CD4-positive, alpha-beta T cell (primary cell): ENCODE results near the gene FILIP1L. TPM values are rescaled to one million over a fixed set of nuclear protein-coding genes. Genes with fewer than 3 reads are reported as not detected.

Source experiments
- ATAC-seq: fragments of 200-7000 bp; cut with Tn5 transposase; one replicate; pipeline ENCODE4 v1.10.0; 2022; ENCODE audit warnings: mild to moderate bottlenecking; ENCODE audit not compliant: poor library complexity
- CTCF ChIA-PET: fragments of 350-600 bp; sonication (Branson Sonifier 250); formaldehyde crosslinking; loops from one replicate; lab custom pipeline; 2021; ENCODE audit warnings: antibody characterized with exemption, inconsistent platforms; lab: Charles Lee
- POLR2A ChIA-PET: fragments of 350-600 bp; sonication (Branson Sonifier 250); formaldehyde crosslinking; loops from one replicate; lab custom pipeline; 2021; ENCODE audit warnings: antibody characterized with exemption, inconsistent platforms; lab: Charles Lee
- DNase-seq, 14 experiments: peaks; one replicate each; pipeline ENCODE4 v3.0.0-alpha.2; 2013 to 2020; ENCODE audit warnings: mixed read lengths in 2 of 14
- H3K27ac ChIP-seq, 2 donors: one replicate each; pipeline versions ENCODE4 v1.5.1 to v1.7.0; 2013; ENCODE audit warnings: low read length in 2 of 2, low read depth in 1 of 2, mild to moderate bottlenecking in 1 of 2
- H3K27me3 ChIP-seq, 2 experiments: 1 replicate in 1 of 2; 2 replicates in 1 of 2; pipeline versions ENCODE4 v1.6.1 to v1.7.0; 2013; ENCODE audit warnings: low read length in 2 of 2, control low read depth in 1 of 2, mild to moderate bottlenecking in 1 of 2, moderate library complexity in 1 of 2; ENCODE audit not compliant: insufficient read depth in 2 of 2, control insufficient read depth in 1 of 2
- H3K36me3 ChIP-seq: one replicate; pipeline ENCODE4 v1.6.1; 2013; ENCODE audit warnings: low read length, control low read depth; ENCODE audit not compliant: insufficient read depth
- H3K4me1 ChIP-seq: one replicate; pipeline ENCODE4 v1.6.1; 2013; ENCODE audit warnings: low read length, control low read depth; ENCODE audit not compliant: insufficient read depth
- H3K4me3 ChIP-seq: one replicate; pipeline ENCODE4 v1.5.1; 2013; ENCODE audit warnings: mild to moderate bottlenecking, low read length, moderate library complexity
- H3K9me3 ChIP-seq, 2 experiments: 1 replicate in 1 of 2; 2 replicates in 1 of 2; pipeline versions ENCODE4 v1.6.1 to v1.7.0; 2013; ENCODE audit warnings: low read length in 2 of 2, mild to moderate bottlenecking in 2 of 2, control low read depth in 1 of 2, moderate library complexity in 1 of 2; ENCODE audit not compliant: control insufficient read depth in 1 of 2, insufficient read depth in 1 of 2
- H3K27ac Mint-ChIP-seq: one replicate; pipeline ENCODE4 v1.8.0; 2020; ENCODE audit warnings: mixed read lengths
- H3K27me3 Mint-ChIP-seq: one replicate; pipeline ENCODE4 v1.8.0; 2021; ENCODE audit warnings: mixed read lengths
- H3K36me3 Mint-ChIP-seq: one replicate; pipeline ENCODE4 v1.8.0; 2021; ENCODE audit warnings: low read depth, mixed read lengths
- H3K4me1 Mint-ChIP-seq: one replicate; pipeline ENCODE4 v1.8.0; 2021; ENCODE audit warnings: low read depth, mixed read lengths
- H3K4me3 Mint-ChIP-seq: one replicate; pipeline ENCODE4 v1.8.0; 2020; ENCODE audit warnings: mild to moderate bottlenecking, mixed read lengths
- H3K9me3 Mint-ChIP-seq: one replicate; pipeline ENCODE4 v1.8.0; 2020; ENCODE audit warnings: mixed read lengths
- intact Hi-C, 2 experiments: fragments of 100-400 bp; cut with DNase I in 1 of 2; cut with micrococcal nuclease in 1 of 2; formaldehyde crosslinking; loops; one replicate each; pipeline versions ENCODE4 v1.15.1 to v1.9.0; 2023 to 2025; cut with DNase I, micrococcal nuclease
- total RNA-seq, 174 experiments: library from RNA in 2 of 174; stranded (reverse) in 2 of 174; gene quantifications; one replicate each; pipeline ENCODE4 v1.2.3 and lab custom pipeline; 2021 to 2026
- TF ChIP-seq, protein P1 (sequence below): fragments of 200-600 bp; IDR thresholded peaks from one replicate; pipeline ENCODE4 v1.8.0; 2022; ENCODE audit warnings: antibody characterized with exemption, mild to moderate bottlenecking

FILIP1L gene
- total RNA-seq, 2 experiments from 2014 or later = 0.08 to 0.28 TPM

DNA sequence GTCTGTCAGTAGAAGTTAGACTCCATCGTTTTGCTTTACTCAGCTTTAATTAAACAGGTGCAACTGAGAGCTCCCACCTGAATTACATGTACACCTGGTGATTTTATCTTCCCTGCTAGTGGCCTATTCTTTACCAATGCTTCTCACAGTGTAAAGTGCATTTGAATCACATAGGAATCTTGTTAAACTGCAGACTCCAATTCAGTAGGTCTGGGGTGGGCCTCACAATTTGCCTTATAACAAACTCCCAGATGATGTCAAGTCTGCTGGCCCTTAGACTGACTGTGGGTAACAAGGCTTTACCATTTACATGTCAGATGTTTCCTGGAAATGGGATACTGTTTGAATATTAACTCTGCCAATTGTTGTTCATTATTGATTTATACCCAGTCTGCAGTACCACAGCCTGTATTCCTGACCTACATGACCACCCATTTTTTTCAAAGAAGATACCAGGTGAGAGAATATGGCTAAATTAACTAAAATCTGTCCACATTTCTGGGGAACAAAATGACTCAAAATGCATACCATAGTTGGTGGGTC is 259.5 kb downstream of the FILIP1L start:
- intact Hi-C loops = no loop called here
- no peak for ATAC-seq
- Mint-ChIP-seq H3K4me3 (no peak overlapping the region), H3K9me3 (no peaks in the 10 kb centered on the region), H3K4me1 (no peaks in the 10 kb centered on the region), H3K27me3 (no peaks in the 10 kb centered on the region), H3K27ac (no peak overlapping the region), H3K36me3 (peaks cover 6% of the 10 kb centered on the region)
- Histone ChIP-seq H3K4me3 (no peak overlapping the region), H3K36me3 (no peaks in the 10 kb centered on the region), H3K27me3 (no peaks in the 10 kb centered on the region), H3K27ac (no peak overlapping the region), H3K4me1 (no peaks in the 10 kb centered on the region), H3K9me3 (no peaks in the 10 kb centered on the region)
- TF ChIP-seq, protein P1, sequence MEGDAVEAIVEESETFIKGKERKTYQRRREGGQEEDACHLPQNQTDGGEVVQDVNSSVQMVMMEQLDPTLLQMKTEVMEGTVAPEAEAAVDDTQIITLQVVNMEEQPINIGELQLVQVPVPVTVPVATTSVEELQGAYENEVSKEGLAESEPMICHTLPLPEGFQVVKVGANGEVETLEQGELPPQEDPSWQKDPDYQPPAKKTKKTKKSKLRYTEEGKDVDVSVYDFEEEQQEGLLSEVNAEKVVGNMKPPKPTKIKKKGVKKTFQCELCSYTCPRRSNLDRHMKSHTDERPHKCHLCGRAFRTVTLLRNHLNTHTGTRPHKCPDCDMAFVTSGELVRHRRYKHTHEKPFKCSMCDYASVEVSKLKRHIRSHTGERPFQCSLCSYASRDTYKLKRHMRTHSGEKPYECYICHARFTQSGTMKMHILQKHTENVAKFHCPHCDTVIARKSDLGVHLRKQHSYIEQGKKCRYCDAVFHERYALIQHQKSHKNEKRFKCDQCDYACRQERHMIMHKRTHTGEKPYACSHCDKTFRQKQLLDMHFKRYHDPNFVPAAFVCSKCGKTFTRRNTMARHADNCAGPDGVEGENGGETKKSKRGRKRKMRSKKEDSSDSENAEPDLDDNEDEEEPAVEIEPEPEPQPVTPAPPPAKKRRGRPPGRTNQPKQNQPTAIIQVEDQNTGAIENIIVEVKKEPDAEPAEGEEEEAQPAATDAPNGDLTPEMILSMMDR = no peak
- ChIA-PET POLR2A (no interaction called here), CTCF (no interaction called here)
- DNase-seq = no peak

DNA sequence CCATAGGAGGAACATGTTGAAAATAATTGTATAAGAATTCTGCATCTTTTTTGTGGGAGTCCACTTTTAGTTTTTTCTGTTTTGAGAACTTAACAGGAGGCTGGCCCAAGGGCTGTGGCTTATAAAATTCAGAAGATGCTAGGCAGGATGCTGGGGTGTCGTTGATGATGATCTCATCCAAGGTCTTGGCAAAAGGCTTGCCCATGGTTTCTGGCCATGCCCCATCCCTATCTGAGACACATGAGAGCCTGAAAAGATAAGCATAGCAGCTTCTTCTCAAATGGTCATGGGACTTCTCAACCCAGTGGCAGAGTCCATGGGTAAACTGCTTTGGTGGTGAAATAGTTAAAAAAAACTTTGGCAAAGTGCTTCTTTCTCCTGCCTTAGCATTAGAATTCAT is 261.4 kb downstream of the FILIP1L start:
- POLR2A ChIA-PET = no interaction called here
- ATAC-seq (no peak), DNase-seq (no peak)
- Histone ChIP-seq H3K27ac (no peak overlapping the region), H3K36me3 (no peaks in the 10 kb centered on the region), H3K9me3 (no peaks in the 10 kb centered on the region), H3K27me3 (no peaks in the 10 kb centered on the region), H3K4me1 (no peaks in the 10 kb centered on the region), H3K4me3 (no peak overlapping the region)
- CTCF ChIA-PET = no interaction called here
- Mint-ChIP-seq H3K4me1 (peaks cover 6% of the 10 kb centered on the region), H3K36me3 (peaks cover 6% of the 10 kb centered on the region), H3K4me3 (no peak overlapping the region), H3K27me3 (no peaks in the 10 kb centered on the region), H3K9me3 (no peaks in the 10 kb centered on the region), H3K27ac (no peak overlapping the region)
- TF ChIP-seq, protein P1 = no peak
- intact Hi-C loops = no loop called here

DNA sequence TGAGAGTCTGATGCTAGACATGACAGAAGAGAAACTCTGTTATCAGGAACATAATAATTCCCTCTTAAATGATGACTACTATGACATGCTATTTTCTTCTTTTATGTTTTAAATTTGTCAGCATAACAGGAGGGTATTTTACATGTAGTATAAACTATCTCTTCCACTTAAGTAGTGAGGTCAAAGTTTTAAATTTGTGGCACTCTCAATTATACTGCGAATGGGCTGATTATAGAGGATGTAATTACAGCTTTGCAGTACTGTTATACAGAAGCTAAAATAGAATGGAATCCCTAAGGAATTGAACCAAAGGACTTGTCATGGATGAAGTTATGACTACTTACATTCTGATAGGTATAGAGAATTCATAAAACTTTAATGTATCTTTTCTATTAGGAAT is 262.3 kb downstream of the FILIP1L start:
- CTCF ChIA-PET = no interaction called here
- Histone ChIP-seq H3K9me3 (no peaks in the 10 kb centered on the region), H3K36me3 (no peaks in the 10 kb centered on the region), H3K4me3 (no peak overlapping the region), H3K27me3 (no peaks in the 10 kb centered on the region), H3K27ac (no peak overlapping the region), H3K4me1 (no peaks in the 10 kb centered on the region)
- no peak overlapping the region for H3K27ac Mint-ChIP-seq
- H3K9me3 Mint-ChIP-seq = no peaks in the 10 kb centered on the region
- ATAC-seq (no peak), DNase-seq (no peak)
- intact Hi-C loops = no loop called here
- no peak overlapping the region for H3K4me3 Mint-ChIP-seq
- POLR2A ChIA-PET = no interaction called here
- H3K4me1 Mint-ChIP-seq = peaks cover 6% of the 10 kb centered on the region
- TF ChIP-seq, protein P1 = no peak
- peaks cover 6% of the 10 kb centered on the region for H3K36me3 Mint-ChIP-seq
- no peaks in the 10 kb centered on the region for H3K27me3 Mint-ChIP-seq
